ENCODE data around the gene PTPRN2.
"Not testable (repeated sequence)": the region's sequence is repeated elsewhere in the genome, so short reads cannot be mapped to it uniquely, and the experiment has no call there.

Gene PTPRN2

GRCh38 chr7:158458716-158459282, 128.8 kb downstream of the PTPRN2 start:
- no peak for DNase-seq

- DNase-seq = no peak
These were observed 129.5 kb downstream of the PTPRN2 start for GRCh38 chr7:158458096-158458495.

DNA sequence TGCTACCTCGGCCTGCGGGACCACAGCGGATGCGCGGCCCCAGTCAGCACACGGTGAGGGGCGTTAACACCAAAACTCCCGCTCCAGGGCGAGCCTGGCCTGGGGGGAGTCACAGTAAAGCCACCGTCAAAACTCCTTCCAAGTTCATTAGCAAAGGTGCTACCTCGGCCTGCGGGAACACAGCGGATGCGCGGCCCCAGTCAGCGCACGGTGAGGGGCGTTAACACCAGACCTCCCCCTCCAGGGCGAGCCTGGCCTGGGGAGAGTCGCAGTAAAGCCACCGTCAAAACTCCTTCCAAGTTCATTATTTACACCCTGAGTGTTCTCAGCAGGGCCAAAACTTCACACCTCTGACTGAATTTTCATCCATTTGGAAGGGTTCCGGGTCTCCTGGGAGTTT, 130.0 kb downstream of the PTPRN2 start:
- not testable (repeated sequence) for DNase-seq

DNA sequence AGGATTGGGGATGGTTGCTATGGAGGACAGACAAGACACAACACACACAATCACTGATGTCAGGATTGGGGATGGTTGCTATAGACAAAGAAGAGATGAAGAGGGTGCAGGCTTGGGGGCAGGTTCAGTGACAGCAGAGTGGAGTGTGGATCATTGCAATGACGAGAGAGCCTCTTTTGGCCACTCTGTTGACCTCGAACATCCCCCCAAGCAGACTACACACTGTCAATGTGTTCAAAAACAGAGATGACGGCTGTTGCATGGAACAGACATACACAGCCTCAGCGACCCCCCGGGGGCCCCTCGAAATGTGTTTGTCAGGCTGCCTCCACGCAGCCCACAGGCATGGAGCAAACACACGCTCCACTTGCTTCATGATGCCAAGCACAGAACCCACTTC, 133.0 kb downstream of the PTPRN2 start:
- no peak for DNase-seq

DNA sequence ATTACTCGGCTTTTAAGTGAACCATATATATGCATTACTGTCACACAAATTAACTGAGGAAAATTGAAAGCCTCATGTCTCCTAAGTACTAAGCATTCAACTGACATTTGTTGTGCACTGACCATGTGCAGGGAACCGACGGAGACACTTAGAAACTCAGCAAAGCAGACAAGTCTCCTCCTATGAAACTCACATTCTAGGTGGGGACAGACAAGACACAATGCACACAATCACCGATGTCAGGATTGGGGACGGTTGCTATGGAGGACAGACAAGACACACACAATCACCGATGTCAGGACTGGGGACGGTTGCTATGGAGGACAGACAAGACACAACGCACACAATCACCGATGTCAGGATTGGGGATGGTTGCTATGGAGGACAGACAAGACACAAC, 134.0 kb downstream of the PTPRN2 start:
- DNase-seq = no peak

GRCh38 chr7:158452331-158452730, 135.3 kb downstream of the PTPRN2 start:
- no peak for DNase-seq

- no peak for DNase-seq
These were observed 137.0 kb downstream of the PTPRN2 start for GRCh38 chr7:158450476-158451124.

DNA sequence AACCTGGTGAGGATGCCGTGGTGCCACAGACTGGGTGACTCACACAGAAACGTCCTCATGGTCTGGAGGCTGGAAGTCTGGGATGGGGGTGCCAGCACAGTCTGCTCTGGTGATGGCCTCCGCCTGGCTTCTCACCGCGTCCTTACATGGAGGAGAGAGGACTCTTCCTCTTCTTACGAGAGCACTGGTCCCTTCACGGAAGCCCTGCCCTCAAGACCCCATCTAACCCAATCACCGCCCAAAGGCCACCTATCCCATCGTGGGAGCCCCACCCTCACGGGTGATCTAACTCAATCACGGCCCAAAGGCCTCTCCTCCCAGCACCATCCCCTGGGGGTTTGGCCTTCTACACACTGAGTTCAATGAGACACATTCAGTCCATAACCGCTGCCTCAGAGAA, 137.7 kb downstream of the PTPRN2 start:
- DNase-seq = no peak

GRCh38 chr7:158449266-158449665, 138.4 kb downstream of the PTPRN2 start:
- no peak for DNase-seq

- no peak for DNase-seq
These were observed 139.1 kb downstream of the PTPRN2 start for GRCh38 chr7:158448430-158449100.

DNA sequence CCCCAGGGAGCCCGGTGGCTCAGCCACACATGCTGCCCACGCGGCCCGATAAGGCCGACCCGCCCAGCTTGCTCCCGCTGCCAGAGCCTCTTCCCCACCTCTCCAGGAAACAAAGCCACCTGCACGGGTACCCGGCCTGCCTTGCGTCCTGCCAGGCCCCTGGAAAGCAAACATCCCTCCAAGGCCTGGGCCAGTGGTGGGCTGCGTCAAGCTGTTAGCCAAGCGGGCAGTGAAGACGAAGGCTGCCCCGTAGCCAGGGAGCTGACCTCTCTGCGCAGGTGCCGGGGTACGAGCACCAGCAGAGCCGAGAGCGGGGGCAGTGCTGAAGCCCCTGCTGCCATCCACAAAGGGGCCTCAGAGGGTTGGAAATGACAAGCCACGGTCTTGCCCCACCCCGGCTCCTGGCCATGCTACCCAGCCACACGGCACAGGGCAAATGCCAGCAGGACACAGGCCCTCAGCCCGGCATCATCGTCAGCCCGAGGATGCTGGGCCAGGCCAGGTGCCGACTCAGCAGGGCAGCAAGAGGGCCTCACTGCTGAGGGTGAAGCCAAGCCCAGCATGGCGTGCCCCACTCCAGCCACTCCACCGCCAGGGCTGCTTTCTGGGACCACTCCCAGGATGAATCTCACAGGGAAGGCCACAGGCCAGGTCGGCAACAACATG, 140.0 kb downstream of the PTPRN2 start:
- DNase-seq = no peak

DNA sequence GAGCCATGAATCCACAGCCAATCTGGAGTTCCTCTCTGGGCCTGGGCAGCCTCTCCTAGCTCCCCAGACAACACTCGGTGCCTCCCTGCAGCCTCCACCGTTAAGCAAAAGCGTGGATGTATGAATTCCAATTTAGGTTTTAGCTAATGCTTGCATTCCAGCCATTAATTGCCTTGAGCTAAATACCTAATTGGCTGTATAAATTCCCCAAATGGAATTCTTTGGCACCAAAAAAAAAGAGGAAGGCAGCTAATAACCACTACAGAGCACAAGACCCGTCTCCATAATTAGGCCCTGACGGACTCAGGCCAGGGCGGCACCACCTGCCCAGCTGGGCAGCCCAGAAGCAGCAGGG, 140.5 kb downstream of the PTPRN2 start:
- DNase-seq = no peak

- DNase-seq = no peak
These were observed 140.9 kb downstream of the PTPRN2 start for GRCh38 chr7:158446706-158447105.

GRCh38 chr7:158446281-158446680, 141.3 kb downstream of the PTPRN2 start:
- no peak for DNase-seq

DNA sequence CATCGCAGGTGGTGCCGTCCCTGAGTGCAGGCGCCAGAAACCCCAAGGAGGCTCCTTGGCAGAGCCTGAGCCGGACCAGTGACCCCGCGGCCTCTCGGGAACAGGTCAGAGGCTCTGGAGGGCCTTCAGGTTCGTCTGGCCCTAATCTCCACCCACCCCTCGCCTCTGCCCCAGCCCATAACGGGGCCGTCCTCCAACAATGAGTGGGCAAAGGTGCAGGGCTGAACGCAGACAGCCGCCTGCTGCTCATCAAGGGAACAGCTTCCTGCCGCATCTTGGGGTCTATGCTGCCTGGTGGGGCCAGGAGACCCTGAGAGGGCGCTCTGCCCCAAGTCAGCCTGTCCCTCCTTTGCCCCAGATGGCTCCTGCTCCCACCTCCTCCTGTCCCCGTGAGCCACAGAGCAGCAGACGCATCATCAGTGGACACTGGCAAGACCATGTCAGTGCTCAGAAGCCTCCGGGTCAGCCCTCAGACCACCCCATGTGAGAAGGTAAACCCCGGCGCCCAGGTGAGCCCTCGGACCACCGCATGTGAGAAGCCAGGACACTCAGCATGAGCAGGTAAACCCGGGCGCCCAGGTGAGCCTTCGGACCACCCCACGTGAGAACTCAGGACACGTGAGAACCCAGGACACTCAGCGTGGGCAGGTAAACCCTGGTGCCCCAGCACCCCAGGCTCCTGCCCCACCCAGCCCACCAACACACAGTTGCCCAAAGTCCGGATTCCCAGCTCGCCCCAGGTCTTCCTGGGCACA, 142.0 kb downstream of the PTPRN2 start:
- DNase-seq = no peak

DNA sequence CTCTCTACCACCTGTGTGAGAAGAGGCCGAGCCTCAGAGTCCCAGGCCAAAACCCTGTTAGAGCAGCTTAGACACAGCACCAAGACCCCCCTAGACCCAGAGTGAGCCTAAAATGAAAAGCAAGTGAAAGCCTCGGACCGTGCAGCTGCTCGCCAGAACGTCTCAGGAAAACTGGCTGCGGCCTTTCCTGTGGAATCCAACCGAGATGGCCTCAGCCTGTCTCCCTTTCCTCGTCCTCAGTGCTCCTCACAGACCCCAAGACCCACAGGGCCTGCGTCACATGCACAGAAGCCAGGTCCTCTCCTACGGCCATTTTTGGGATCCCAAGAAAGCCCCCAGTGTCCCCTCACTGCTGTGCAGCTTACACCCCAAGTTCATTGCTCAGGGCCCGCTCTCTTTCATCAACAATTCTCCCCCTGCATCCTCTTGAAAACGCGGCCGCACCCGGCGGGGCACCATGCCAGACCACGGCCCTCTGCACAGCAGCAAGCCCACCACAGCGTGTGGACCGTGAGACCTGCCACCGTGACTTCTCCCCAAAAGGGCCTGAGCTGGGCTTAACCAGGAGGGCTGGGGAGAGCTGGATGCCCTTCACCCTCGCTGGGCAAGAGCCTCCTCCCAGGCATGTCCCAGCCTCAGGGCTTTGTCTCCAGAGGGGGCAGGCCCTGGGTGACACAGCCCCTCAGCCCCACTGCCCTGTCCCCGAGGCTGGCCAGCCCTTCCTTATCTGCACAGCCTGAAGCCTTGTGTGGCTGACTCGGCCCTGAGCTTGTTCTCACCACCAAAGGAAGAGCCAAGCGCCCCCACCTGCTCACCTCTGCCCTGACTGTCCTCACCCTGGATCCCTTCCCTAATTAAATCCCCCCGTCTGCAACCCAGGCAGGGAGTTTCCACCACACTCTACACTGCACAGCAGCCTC, 142.9 kb downstream of the PTPRN2 start:
- no peak for DNase-seq

GRCh38 chr7:158443688-158444483, 143.7 kb downstream of the PTPRN2 start:
- DNase-seq = no peak

GRCh38 chr7:158443014-158443687, 144.5 kb downstream of the PTPRN2 start:
- no peak for DNase-seq

GRCh38 chr7:158442260-158442659, 145.4 kb downstream of the PTPRN2 start:
- peak in 1 of 2 experiments; percentile 33 for DNase-seq

- DNase-seq = no peak
These were observed 148.6 kb downstream of the PTPRN2 start for GRCh38 chr7:158439035-158439434.

All from NCI-H524 (cell line).